ENCODE measurements around the gene SCUBE2.
"Not testable (repeated sequence)": the region's sequence is repeated elsewhere in the genome, so short reads cannot be mapped to it uniquely, and the experiment has no call there.

SCUBE2 gene

GRCh38 chr11:9103542-9104276 lies 12.3 kb upstream of the SCUBE2 start:
- no peak for DNase-seq

- no peak for DNase-seq
These were observed 8.2 kb upstream of the SCUBE2 start for GRCh38 chr11:9099617-9100016.

GRCh38 chr11:9098455-9098854 lies 7.1 kb upstream of the SCUBE2 start:
- DNase-seq, result not testable (repeated sequence)

- DNase-seq, result not testable (repeated sequence)
These were observed 6.0 kb upstream of the SCUBE2 start for GRCh38 chr11:9097186-9097943.

GRCh38 chr11:9096427-9096826 lies 5.0 kb upstream of the SCUBE2 start:
- DNase-seq, result no peak

GRCh38 chr11:9095421-9095820 lies 4.0 kb upstream of the SCUBE2 start:
- no peak for DNase-seq

GRCh38 chr11:9094420-9094819 lies 3.0 kb upstream of the SCUBE2 start:
- DNase-seq, result no peak

- DNase-seq, result no peak
These were observed 1.7 kb upstream of the SCUBE2 start for GRCh38 chr11:9092853-9093778.

GRCh38 chr11:9092072-9092471 lies 673 bp upstream of the SCUBE2 start:
- DNase-seq, result no peak

GRCh38 chr11:9090488-9091043 lies 833 bp downstream of the SCUBE2 start:
- no peak for DNase-seq

- no peak for DNase-seq
These were observed 1.8 kb downstream of the SCUBE2 start for GRCh38 chr11:9089636-9090035.

GRCh38 chr11:9089061-9089460 lies 2.3 kb downstream of the SCUBE2 start:
- no peak for DNase-seq

GRCh38 chr11:9082575-9082974 lies 8.8 kb downstream of the SCUBE2 start:
- no peak for DNase-seq

- DNase-seq, result no peak
These were observed 10.2 kb downstream of the SCUBE2 start for GRCh38 chr11:9081153-9081552.

GRCh38 chr11:9078113-9079086 lies 13.0 kb downstream of the SCUBE2 start:
- no peak for DNase-seq

GRCh38 chr11:9077164-9077563 lies 14.2 kb downstream of the SCUBE2 start:
- DNase-seq, result no peak

- no peak for DNase-seq
These were observed 14.7 kb downstream of the SCUBE2 start for GRCh38 chr11:9076661-9077060.

GRCh38 chr11:9076046-9076445 lies 15.4 kb downstream of the SCUBE2 start:
- DNase-seq, result no peak

GRCh38 chr11:9075556-9075955 lies 15.8 kb downstream of the SCUBE2 start:
- DNase-seq, result no peak

GRCh38 chr11:9074338-9075029 lies 16.9 kb downstream of the SCUBE2 start:
- DNase-seq, result no peak
